Measurements from ENCODE around the gene HPS5.
"Not testable (repeated sequence)": the region's sequence is repeated elsewhere in the genome, so short reads cannot be mapped to it uniquely, and the experiment has no call there.

HPS5 gene, protein sequence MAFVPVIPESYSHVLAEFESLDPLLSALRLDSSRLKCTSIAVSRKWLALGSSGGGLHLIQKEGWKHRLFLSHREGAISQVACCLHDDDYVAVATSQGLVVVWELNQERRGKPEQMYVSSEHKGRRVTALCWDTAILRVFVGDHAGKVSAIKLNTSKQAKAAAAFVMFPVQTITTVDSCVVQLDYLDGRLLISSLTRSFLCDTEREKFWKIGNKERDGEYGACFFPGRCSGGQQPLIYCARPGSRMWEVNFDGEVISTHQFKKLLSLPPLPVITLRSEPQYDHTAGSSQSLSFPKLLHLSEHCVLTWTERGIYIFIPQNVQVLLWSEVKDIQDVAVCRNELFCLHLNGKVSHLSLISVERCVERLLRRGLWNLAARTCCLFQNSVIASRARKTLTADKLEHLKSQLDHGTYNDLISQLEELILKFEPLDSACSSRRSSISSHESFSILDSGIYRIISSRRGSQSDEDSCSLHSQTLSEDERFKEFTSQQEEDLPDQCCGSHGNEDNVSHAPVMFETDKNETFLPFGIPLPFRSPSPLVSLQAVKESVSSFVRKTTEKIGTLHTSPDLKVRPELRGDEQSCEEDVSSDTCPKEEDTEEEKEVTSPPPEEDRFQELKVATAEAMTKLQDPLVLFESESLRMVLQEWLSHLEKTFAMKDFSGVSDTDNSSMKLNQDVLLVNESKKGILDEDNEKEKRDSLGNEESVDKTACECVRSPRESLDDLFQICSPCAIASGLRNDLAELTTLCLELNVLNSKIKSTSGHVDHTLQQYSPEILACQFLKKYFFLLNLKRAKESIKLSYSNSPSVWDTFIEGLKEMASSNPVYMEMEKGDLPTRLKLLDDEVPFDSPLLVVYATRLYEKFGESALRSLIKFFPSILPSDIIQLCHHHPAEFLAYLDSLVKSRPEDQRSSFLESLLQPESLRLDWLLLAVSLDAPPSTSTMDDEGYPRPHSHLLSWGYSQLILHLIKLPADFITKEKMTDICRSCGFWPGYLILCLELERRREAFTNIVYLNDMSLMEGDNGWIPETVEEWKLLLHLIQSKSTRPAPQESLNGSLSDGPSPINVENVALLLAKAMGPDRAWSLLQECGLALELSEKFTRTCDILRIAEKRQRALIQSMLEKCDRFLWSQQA

DNA sequence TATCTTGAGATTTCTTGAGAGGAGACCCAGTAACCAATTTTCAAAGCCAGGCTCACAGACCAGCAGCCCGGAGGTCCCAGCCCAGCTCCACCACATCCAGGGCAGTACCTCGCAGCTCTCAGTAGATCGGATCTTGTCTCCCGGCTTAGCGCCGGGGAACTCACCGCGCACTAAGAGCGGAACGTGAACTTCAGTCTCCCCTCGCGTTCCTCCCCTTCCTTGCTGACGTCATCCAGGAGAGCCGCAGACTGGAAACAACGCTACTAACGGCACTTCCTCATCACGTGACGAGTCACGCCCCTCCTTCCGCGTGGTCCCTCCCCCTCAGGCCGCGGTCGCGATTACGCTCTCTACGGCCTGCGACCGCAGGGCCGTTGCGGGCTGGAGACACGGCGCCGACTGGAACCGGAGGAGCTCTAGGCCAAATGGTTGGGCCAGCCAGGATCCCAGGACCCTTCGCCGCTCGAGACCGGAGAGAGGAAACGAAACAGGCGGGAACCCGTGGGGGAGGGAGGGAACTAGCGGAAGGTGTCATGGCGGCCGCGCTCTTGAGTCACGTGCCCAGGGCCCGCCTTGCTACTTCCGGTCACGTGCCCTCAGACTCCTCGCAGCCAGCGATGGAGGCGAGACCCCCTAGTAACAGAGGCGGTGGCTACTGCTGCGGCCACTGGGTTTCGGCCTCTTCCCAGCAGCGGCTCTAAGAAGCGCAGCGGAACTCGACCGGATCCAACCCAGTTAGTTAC is at the start of gene HPS5, which contains the start of gene GTF2H1:
Gene HPS5, minus strand, starts transcription at position 172 of the 743 bp plus-strand sequence. CDS start 4,282 bp downstream, outside the sequence.
Gene GTF2H1, plus strand, starts transcription at position 599 of the 743 bp plus-strand sequence. CDS start 10,508 bp downstream, outside the sequence.
- peak; percentile 84 to 90 for DNase-seq (ENCODE audit: low read depth in 2 of 2)

- DNase-seq (ENCODE audit: low read depth in 2 of 2): no peak
These were observed 49.3 kb upstream of the HPS5 start for GRCh38 chr11:18371279-18371678.

DNA sequence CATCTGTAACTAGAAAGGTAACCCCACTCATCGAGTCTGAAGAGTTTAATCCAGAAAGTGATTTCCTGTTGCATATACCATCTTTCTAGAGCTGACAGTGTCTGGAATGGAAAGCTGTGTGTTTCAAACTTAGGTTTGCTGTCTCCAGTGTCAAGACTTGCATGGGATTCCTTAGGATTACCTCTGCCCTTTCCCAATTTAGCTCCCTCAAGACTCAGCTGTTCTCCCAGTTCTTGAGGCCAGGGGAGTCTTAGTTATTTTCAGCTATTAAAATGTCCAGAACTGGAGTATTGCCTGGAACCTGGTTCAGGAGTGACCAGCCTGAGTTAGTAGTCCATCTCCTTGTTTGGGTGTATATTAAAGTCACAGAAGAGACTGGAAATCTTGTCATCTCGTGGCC is 47.5 kb upstream of the HPS5 start:
- DNase-seq (ENCODE audit: low read depth in 2 of 2): no peak

- no peak for DNase-seq (ENCODE audit: low read depth in 2 of 2)
These were observed 46.3 kb upstream of the HPS5 start for GRCh38 chr11:18368221-18368620.

GRCh38 chr11:18367431-18367830 is 45.5 kb upstream of the HPS5 start:
- DNase-seq (ENCODE audit: low read depth in 2 of 2): no peak

GRCh38 chr11:18366286-18366685 is 44.3 kb upstream of the HPS5 start:
- DNase-seq (ENCODE audit: low read depth in 2 of 2): no peak

GRCh38 chr11:18365741-18366140 is 43.8 kb upstream of the HPS5 start:
- no peak for DNase-seq (ENCODE audit: low read depth in 2 of 2)

DNA sequence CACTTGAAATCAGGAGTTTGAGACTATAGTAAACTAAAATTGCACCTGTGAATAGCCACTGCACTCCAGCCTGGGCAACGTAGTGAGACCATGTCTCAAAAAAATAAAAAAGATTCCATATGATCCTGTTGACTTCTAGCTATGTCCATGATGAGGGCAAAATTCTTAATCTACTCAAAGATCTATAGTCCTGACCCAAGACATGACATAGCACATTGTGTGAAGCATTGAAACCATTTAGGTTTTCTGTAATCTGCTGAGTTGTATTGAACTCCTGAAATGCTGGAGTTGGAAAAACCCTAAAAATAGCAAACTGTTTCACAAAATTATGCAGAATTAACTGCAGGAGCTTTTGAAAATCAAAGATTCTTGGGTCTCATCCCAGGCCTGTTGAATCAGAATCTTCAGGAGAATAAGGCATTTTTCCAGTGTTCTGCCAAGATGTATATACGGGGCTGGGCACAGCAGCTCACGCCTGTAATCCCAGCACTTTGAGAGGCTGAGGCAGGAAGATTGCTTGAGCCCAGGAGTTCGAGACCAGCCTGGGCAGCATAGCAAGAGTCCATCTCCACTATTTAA is 42.6 kb upstream of the HPS5 start:
- DNase-seq (ENCODE audit: low read depth in 2 of 2): no peak

- DNase-seq (ENCODE audit: low read depth in 2 of 2): no peak
These were observed 39.2 kb upstream of the HPS5 start for GRCh38 chr11:18361154-18361553.

DNA sequence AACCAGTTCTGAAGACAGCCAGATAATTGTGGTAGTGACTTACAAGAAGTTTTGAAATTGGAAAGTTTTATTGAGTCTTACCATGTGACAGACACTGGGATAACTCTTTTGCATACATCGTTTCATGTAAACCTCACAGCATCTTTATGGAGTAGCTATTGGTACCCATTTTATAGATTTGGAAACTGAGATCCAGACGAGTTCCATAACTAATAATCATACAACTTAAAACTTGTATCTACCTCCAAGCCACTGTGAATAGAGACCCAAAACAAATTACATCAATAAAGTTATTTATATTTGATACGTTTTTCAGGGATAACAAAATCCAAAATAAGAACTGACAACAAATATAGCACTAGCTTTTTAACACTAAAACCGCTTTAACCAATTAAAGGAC is 36.7 kb upstream of the HPS5 start:
- no peak for DNase-seq (ENCODE audit: low read depth in 2 of 2)

DNA sequence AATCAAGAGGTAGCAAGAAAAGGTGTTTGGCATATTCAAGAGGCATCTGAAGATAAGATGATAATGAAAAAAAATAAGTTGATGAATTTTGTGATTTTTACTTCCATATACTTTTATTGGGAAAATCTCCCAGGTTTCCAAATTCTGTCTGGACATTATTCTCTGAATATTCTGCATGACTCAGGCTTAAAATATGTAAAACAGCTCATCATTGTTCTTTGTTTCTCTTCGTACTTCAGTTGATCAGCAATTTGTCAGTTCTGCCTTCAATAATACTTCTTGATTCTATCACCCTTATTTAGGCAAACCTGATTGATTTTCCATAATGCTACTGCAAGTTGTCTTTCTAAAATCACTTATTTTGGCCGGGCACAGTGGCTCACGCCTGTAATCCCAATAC is 30.6 kb upstream of the HPS5 start:
- no peak for DNase-seq (ENCODE audit: low read depth in 2 of 2)

DNA sequence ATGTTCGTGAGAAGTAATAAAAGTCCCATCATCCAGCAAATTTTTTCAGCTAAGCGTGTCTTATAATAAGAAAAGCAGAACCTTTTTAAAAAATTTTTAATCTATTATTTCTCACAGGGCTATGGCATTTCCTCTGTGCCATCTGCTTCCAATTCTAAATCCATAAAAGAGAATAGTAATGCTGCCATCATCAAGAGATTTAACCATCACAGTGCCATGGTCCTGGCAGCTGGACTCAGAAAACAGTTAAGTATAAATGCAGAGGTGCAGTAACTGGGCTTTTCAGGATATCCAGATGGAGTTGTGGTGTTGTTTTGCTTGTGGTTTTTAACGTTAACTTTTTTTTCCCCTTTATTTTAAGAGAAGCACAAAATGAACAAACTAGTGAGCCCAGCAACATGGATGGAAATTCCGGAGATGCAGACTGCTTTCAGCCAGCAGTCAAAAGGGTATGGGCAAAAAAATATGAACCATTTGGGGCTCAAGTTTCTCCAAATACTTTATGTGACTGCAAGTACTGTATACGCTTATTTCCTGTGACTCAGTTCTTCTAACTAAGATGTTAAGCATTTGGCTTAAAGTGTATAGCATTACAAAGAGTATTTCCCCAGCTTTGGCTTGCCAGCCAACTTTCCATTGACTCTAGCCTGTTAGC is 25.7 kb upstream of the HPS5 start:
- no peak for DNase-seq (ENCODE audit: low read depth in 2 of 2)

DNA sequence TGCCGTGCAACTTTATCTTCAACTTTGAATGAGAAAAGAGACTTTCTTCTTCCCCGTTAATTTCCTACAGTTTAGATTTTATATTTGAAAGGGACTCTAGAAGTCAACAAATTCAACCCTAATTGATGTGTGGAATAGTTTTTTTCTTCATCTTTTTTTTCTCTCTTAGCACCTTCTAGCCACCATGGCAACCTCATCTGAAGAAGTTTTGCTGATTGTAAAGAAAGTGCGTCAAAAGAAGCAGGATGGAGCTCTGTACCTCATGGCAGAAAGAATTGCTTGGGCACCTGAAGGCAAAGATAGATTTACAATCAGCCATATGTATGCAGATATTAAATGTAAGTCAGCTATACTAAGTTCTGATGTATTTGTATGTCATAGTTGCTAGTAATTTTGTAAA is 11.0 kb upstream of the HPS5 start:
- no peak for DNase-seq (ENCODE audit: low read depth in 2 of 2)

GRCh38 chr11:18332302-18332701 is 10.4 kb upstream of the HPS5 start:
- no peak for DNase-seq (ENCODE audit: low read depth in 2 of 2)

DNA sequence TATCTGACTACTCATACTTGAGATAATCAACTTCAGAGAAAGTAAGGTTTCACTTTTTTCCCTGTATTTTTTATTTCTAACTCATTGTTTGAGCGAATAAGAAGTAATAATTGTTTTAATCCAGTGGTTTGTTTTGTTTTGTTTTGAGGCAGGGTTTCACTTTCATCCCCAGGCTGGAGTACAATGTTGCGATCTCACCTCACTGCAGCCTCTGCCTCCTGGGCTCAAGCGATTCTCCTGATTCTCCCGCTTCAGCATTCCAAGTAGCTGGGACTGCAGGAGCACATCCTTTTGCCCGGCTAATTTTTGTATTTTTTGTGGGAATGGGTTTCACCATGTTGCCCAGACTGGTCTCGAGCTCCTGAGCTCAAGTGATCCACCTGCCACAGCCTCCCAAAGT is 9.0 kb upstream of the HPS5 start:
- DNase-seq (ENCODE audit: low read depth in 2 of 2): no peak

DNA sequence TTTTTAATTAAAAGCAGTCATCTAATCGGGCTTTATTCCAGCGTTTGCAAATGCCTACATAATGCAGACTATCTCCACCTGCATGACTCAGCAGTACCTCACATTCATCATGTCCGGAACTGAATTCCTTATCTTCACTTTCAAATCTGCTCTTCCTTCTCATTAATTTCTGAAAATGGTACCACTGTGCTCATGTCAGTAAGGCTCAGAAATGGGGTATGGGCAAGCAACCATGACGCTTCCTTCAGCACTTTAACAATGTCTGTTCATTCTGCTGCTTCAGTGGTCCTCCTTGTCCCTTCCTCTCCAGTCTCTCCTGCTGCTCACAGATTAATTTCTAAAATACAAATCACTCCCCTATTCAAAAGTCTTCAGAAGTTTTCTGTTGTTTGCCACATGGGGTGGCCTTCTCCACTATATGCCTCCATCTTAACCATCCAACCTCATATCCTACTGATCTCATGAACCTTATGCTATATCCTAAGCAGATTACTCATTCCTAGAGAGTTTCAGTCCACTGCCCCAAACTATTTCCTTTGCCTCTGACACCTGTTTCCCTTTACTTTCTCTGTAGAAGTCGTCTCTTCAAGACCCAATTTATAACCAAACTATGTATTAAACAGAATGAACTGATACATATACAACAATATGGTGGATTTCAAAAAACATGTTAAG is 7.4 kb upstream of the HPS5 start:
- DNase-seq (ENCODE audit: low read depth in 2 of 2): no peak

- no peak for DNase-seq (ENCODE audit: low read depth in 2 of 2)
These were observed 2.4 kb upstream of the HPS5 start for GRCh38 chr11:18324381-18324780.

DNA sequence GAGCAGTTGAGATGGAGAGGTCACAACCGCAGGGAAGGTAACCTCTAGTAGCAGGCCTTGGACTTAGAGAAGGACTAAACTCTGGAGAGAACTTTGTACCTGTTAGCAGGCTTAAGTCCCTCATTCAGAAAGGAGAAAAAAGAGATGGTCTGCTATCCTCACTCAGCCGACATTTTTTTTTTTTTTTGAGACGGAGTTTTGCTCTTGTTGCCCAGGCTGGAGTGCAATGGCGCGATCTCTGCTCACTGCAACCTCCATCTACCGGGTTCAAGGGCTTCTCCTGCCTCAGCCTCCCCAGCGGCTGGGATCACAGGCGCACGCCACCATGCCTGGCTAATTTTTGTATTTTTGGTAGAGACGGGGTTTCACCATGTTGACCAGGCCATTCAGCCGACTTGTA is 1.9 kb upstream of the HPS5 start:
- DNase-seq (ENCODE audit: low read depth in 2 of 2): not testable (repeated sequence)

DNA sequence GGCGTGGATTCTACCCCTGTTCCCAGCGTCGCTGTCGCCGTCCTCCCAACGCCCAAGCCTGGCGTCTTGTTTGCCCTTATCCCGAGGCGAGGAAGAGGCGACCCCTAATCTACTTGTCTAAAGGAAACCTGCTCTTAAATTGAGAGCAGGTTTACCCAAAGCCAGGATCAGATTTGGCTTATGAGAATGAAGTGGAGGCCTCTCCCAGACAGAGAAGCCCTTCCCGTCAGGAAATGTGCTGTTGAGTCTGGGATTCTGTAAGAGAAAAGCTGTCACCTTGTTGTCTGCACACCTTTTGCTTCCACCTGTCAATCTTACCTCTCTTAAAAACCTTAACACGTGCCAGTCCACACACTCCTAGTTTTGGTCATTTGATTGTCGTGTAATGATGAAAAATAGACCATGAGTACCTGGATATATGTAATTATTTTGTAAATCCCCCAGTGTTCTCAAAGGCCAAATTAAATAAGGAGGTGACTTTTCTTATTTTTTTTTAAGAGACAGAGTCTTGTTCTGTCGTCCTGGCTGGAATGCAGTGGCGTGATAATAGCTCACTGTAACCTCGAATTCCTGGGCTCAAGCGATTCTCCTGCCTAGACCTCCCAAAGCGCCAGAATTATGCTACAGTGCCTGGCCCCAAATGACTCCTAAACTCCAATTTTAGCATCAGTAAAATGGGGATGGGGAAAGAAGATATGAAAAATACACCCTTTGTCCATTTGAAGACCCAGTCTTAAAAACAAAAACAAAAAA is 1.1 kb upstream of the HPS5 start:
- peak in 1 of 2 donors; percentile 5 for DNase-seq (ENCODE audit: low read depth in 2 of 2)

All from stimulated activated CD4-positive, alpha-beta T cell treated with anti-CD3 and anti-CD28 coated beads, Interleukin-1b, Interleukin-23, amount 100 ng/mL, for 4 hours (primary cell).